Mucosa of descending colon (tissue), 3 donors: ENCODE data around the gene ASPG. TPM values are rescaled to one million over a fixed set of nuclear protein-coding genes. Genes with fewer than 3 reads are reported as not detected.

Experiments
- ATAC-seq: fragments of 200-7000 bp; cut with Tn5 transposase; one replicate; pipeline ENCODE4 v1.9.1; 2020; ENCODE audit warnings: mild to moderate bottlenecking, moderate library complexity
- DNase-seq, 3 donors: peaks; one replicate each; pipeline ENCODE4 v3.0.0-alpha.2; 2020
- H3K36me3 ChIP-seq: fragments of 200-600 bp; one replicate; pipeline ENCODE4 v1.8.0; 2021; ENCODE audit warnings: low read depth, mild to moderate bottlenecking
- H3K4me1 ChIP-seq: fragments of 200-600 bp; one replicate; pipeline ENCODE4 v1.8.0; 2021; ENCODE audit warnings: low read depth, mild to moderate bottlenecking
- H3K4me3 ChIP-seq: fragments of 200-600 bp; one replicate; pipeline ENCODE4 v1.8.0; 2021; ENCODE audit warnings: mild to moderate bottlenecking
- H3K9me3 ChIP-seq: fragments of 200-600 bp; one replicate; pipeline ENCODE4 v1.8.0; 2021; ENCODE audit warnings: mild to moderate bottlenecking
- intact Hi-C, 2 donors: fragments of 100-400 bp; cut with DNase I in 1 of 2; cut with micrococcal nuclease in 1 of 2; formaldehyde crosslinking; loops; one replicate each; pipeline versions ENCODE4 v1.11.0 to v1.11.1; 2022; cut with DNase I, micrococcal nuclease
- microRNA-seq: library from miRNA; unstranded; fragments of <30 nt; microRNA quantifications from one replicate; pipeline ENCODE4, GENCODE V29; 2019
- total RNA-seq, 3 donors: library from RNA; stranded (reverse); fragmentation: NEBNext Ultra II Directional in 2 of 3; extraction: Animal tissue kit (Norgen Biotek cat#: 25700) in 2 of 3; gene quantifications; one replicate each; pipeline versions ENCODE4 v1.2.1 to v1.2.4, GENCODE V29; 2021 to 2023
- TF ChIP-seq, protein P1 (sequence below): fragments of 200-600 bp; IDR thresholded peaks from one replicate; pipeline ENCODE4 v1.8.0; 2022; ENCODE audit warnings: antibody characterized with exemption, mild to moderate bottlenecking
- donor health status: DM: no; HTN: no; CAD: no; lungs with moderate emphysema.
- donor health status: DM: no; HTN: no; CAD: no.
- donor health status: DM: no; HTN: yes; CAD: no.

ASPG gene
- total RNA-seq, 3 donors from 2014 or later = 2.1 to 15.0 (median 14.2) TPM

GRCh38 chr14:104162495-104162894 is 77.0 kb downstream of the ASPG start:
- intact Hi-C loops = no loop called here
- ATAC-seq (no peak), DNase-seq (no peak)
- Histone ChIP-seq H3K4me3 (no peak overlapping the region), H3K36me3 (no peaks in the 10 kb centered on the region), H3K9me3 (no peaks in the 10 kb centered on the region), H3K4me1 (no peaks in the 10 kb centered on the region)
- TF ChIP-seq, protein P1, sequence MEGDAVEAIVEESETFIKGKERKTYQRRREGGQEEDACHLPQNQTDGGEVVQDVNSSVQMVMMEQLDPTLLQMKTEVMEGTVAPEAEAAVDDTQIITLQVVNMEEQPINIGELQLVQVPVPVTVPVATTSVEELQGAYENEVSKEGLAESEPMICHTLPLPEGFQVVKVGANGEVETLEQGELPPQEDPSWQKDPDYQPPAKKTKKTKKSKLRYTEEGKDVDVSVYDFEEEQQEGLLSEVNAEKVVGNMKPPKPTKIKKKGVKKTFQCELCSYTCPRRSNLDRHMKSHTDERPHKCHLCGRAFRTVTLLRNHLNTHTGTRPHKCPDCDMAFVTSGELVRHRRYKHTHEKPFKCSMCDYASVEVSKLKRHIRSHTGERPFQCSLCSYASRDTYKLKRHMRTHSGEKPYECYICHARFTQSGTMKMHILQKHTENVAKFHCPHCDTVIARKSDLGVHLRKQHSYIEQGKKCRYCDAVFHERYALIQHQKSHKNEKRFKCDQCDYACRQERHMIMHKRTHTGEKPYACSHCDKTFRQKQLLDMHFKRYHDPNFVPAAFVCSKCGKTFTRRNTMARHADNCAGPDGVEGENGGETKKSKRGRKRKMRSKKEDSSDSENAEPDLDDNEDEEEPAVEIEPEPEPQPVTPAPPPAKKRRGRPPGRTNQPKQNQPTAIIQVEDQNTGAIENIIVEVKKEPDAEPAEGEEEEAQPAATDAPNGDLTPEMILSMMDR = no peak

DNA sequence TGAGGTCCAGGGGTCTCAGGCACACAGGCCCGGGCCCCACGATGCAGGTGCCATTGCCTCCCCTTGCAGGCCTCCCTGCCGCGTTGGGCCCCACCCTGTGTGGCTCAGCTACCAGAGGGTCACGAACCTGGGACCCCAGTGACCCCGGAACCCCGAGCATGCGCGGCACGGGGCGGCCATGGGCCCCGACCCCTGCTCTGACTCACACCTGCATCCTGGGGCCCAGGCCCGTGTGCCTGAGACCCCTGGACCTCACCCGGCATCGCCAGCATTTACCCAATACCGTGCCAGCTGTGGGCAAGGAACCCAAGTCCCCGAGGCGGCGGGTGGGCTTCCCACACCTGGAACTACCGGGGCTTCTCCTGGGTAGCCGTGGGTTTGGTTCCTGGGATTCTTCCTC is 78.0 kb downstream of the ASPG start:
- DNase-seq (no peak), ATAC-seq (no peak)
- TF ChIP-seq, protein P1 = no peak
- H3K4me1 ChIP-seq = no peaks in the 10 kb centered on the region
- intact Hi-C loops = no loop called here
- H3K36me3 ChIP-seq = no peaks in the 10 kb centered on the region
- H3K9me3 ChIP-seq = no peaks in the 10 kb centered on the region
- no peak overlapping the region for H3K4me3 ChIP-seq

GRCh38 chr14:104164041-104164440 is 78.5 kb downstream of the ASPG start:
- Histone ChIP-seq H3K9me3 (no peaks in the 10 kb centered on the region), H3K4me3 (no peak overlapping the region), H3K4me1 (no peaks in the 10 kb centered on the region), H3K36me3 (no peaks in the 10 kb centered on the region)
- intact Hi-C loops = no loop called here
- ATAC-seq (no peak), DNase-seq (no peak)
- TF ChIP-seq, protein P1 = no peak

GRCh38 chr14:104164512-104164911 is 79.0 kb downstream of the ASPG start:
- no peak for ATAC-seq
- H3K4me3 ChIP-seq = no peak overlapping the region
- no peaks in the 10 kb centered on the region for H3K9me3 ChIP-seq
- DNase-seq = no peak
- H3K4me1 ChIP-seq = no peaks in the 10 kb centered on the region
- intact Hi-C loops = no loop called here
- TF ChIP-seq, protein P1 = no peak
- no peaks in the 10 kb centered on the region for H3K36me3 ChIP-seq

Small RNAs within 50 kb of the gene (microRNA-seq; reads per million reads assigned to microRNA genes)
- gene MIR203A (not detected), gene MIR203B (not detected)

Other genes with a start within 250 kb of the ASPG start
- gene PPP1R13B, start 238.1 kb upstream of the ASPG start, total RNA-seq = 10 to 100 TPM; 49.6 to 65.5 (median 52.1) TPM
- gene TDRD9, start 157.2 kb upstream of the ASPG start, total RNA-seq = under 1 TPM; 0.39 to 0.98 (median 0.63) TPM
- not detected for gene RD3L, start 143.2 kb upstream of the ASPG start, total RNA-seq
- gene KIF26A, start 52.9 kb downstream of the ASPG start, total RNA-seq = 1 to 10 TPM; 3.8 to 7.7 (median 6.5) TPM